OCI-LY1 (cell line): ENCODE data around the gene HCRT.

Experiments used
- CTCF ChIP-seq: fragments of 200-600 bp; sonication (generic), shearing (Covaris generic); IDR thresholded peaks from 2 replicates; pipeline ENCODE4 v1.5.1; 2017; ENCODE audit warnings: mild to moderate bottlenecking, antibody characterized with exemption, low read length, moderate library complexity, mixed read lengths
- EZH2 ChIP-seq: fragments of 200-600 bp; sonication (generic), shearing (Covaris generic); IDR thresholded peaks from 2 replicates; pipeline ENCODE4 v1.8.0; 2017; ENCODE audit warnings: borderline replicate concordance, mixed run types, mild to moderate bottlenecking, antibody characterized with exemption, low read length, moderate library complexity, mixed read lengths

GRCh38 chr17:42184713-42185620 lies at the start of gene HCRT:
- TF ChIP-seq CTCF (no peak), EZH2 (no peak)
